ENCODE results near the gene TIMM50.

Gene TIMM50

GRCh38 chr19:39469567-39469966, 11.1 kb upstream of the TIMM50 start:
- DNase-seq (ENCODE audit: low spot score): no peak

GRCh38 chr19:39470724-39471339, 9.8 kb upstream of the TIMM50 start:
- DNase-seq (ENCODE audit: low spot score): peak; percentile 14

- DNase-seq (ENCODE audit: low spot score): no peak
These were observed 8.7 kb upstream of the TIMM50 start for GRCh38 chr19:39471756-39472536.

GRCh38 chr19:39472746-39473442, 7.7 kb upstream of the TIMM50 start:
- no peak for DNase-seq (ENCODE audit: low spot score)

- no peak for DNase-seq (ENCODE audit: low spot score)
These were observed 7.1 kb upstream of the TIMM50 start for GRCh38 chr19:39473443-39473960.

- peak; percentile 22 for DNase-seq (ENCODE audit: low spot score)
These were observed 6.5 kb upstream of the TIMM50 start for GRCh38 chr19:39474139-39474620.

GRCh38 chr19:39475748-39476147, 4.9 kb upstream of the TIMM50 start:
- no peak for DNase-seq (ENCODE audit: low spot score)

- DNase-seq (ENCODE audit: low spot score): peak; percentile 45
These were observed 1.3 kb upstream of the TIMM50 start for GRCh38 chr19:39479319-39479801.

- DNase-seq (ENCODE audit: low spot score): no peak
These were observed 722 bp upstream of the TIMM50 start for GRCh38 chr19:39479916-39480315.

GRCh38 chr19:39481229-39481545, 549 bp downstream of the TIMM50 start:
- DNase-seq (ENCODE audit: low spot score): no peak

- DNase-seq (ENCODE audit: low spot score): no peak
These were observed 1.0 kb downstream of the TIMM50 start for GRCh38 chr19:39481676-39482075.

- DNase-seq (ENCODE audit: low spot score): no peak
These were observed 2.5 kb downstream of the TIMM50 start for GRCh38 chr19:39483141-39483540.

GRCh38 chr19:39489756-39490155, 9.1 kb downstream of the TIMM50 start:
- DNase-seq (ENCODE audit: low spot score): no peak

GRCh38 chr19:39492225-39492624, 11.6 kb downstream of the TIMM50 start:
- DNase-seq (ENCODE audit: low spot score): no peak

GRCh38 chr19:39492788-39493187, 12.2 kb downstream of the TIMM50 start:
- no peak for DNase-seq (ENCODE audit: low spot score)

- DNase-seq (ENCODE audit: low spot score): no peak
These were observed 14.0 kb downstream of the TIMM50 start for GRCh38 chr19:39494661-39495060.

- DNase-seq (ENCODE audit: low spot score): no peak
These were observed 15.4 kb downstream of the TIMM50 start for GRCh38 chr19:39496063-39496462.

GRCh38 chr19:39497701-39497995, 17.0 kb downstream of the TIMM50 start:
- no peak for DNase-seq (ENCODE audit: low spot score)

GRCh38 chr19:39497996-39498797, 17.6 kb downstream of the TIMM50 start:
- peak; percentile 21 for DNase-seq (ENCODE audit: low spot score)

GRCh38 chr19:39498798-39499642, 18.4 kb downstream of the TIMM50 start, which contains the start of gene DLL3:
Gene DLL3, plus strand, starts transcription at chr19:39498947. Its CDS starts 28 bp downstream, at chr19:39498975.
- DNase-seq (ENCODE audit: low spot score): no peak

GRCh38 chr19:39499932-39500331, 19.3 kb downstream of the TIMM50 start:
- no peak for DNase-seq (ENCODE audit: low spot score)

Data from kidney tubule cell (primary cell).